Activated T-cell treated with anti-CD3 and anti-CD28 coated beads for 24 hours (primary cell): ENCODE measurements around the gene WASF1.

ENCODE experiments used
- DNase-seq: peaks from one replicate; pipeline ENCODE4 v3.0.0-alpha.2; 2020; ENCODE audit warnings: low read depth

WASF1 gene

GRCh38 chr6:110179406-110180227 is at the start of gene WASF1:
TSS of gene WASF1 (minus strand) at chr6:110179670. CDS start at chr6:110127601, 52,069 bp downstream.
- peak; percentile 89 for DNase-seq

- DNase-seq = no peak
Observed at GRCh38 chr6:110226261-110226660, 46.8 kb upstream of the WASF1 start.

GRCh38 chr6:110221738-110222137 is 42.3 kb upstream of the WASF1 start:
- DNase-seq = no peak

- DNase-seq = no peak
Observed at GRCh38 chr6:110217266-110217665, 37.8 kb upstream of the WASF1 start.

- DNase-seq = no peak
Observed at GRCh38 chr6:110216140-110216539, 36.7 kb upstream of the WASF1 start.

GRCh38 chr6:110214338-110214737 is 34.9 kb upstream of the WASF1 start:
- no peak for DNase-seq

GRCh38 chr6:110211753-110212152 is 32.3 kb upstream of the WASF1 start:
- no peak for DNase-seq

- DNase-seq = no peak
Observed at GRCh38 chr6:110207652-110208051, 28.2 kb upstream of the WASF1 start.

- no peak for DNase-seq
Observed at GRCh38 chr6:110201151-110201884, 21.8 kb upstream of the WASF1 start.

- DNase-seq = no peak
Observed at GRCh38 chr6:110198561-110198960, 19.1 kb upstream of the WASF1 start.

GRCh38 chr6:110196874-110197273 is 17.4 kb upstream of the WASF1 start:
- DNase-seq = no peak

GRCh38 chr6:110195639-110196038 is 16.2 kb upstream of the WASF1 start:
- no peak for DNase-seq

- DNase-seq = no peak
Observed at GRCh38 chr6:110191477-110191876, 12.0 kb upstream of the WASF1 start.

GRCh38 chr6:110190726-110191125 is 11.3 kb upstream of the WASF1 start:
- DNase-seq = no peak

- no peak for DNase-seq
Observed at GRCh38 chr6:110188791-110189190, 9.3 kb upstream of the WASF1 start.

GRCh38 chr6:110185879-110186278 is 6.4 kb upstream of the WASF1 start:
- DNase-seq = no peak

GRCh38 chr6:110183292-110183885 is 3.9 kb upstream of the WASF1 start:
- DNase-seq = no peak

- DNase-seq = no peak
Observed at GRCh38 chr6:110181131-110182030, 1.9 kb upstream of the WASF1 start.

- DNase-seq = peak; percentile 41
Observed at GRCh38 chr6:110180228-110181008, 948 bp upstream of the WASF1 start, which contains the start of gene CDC40. TSS of gene CDC40 (plus strand) at chr6:110180427. CDS start at chr6:110180445, 18 bp downstream.

- DNase-seq = peak; percentile 34
Observed at GRCh38 chr6:110178626-110179405, 654 bp downstream of the WASF1 start.
